ENCODE results near the gene UGCG. TPM values are rescaled to one million over a fixed set of nuclear protein-coding genes. Genes with fewer than 3 reads are reported as not detected.

UGCG gene
- polyA plus RNA-seq, 2 of the 4 experiments (the other 2 are of a cell fraction): 11.6 to 25.9 TPM

- Histone ChIP-seq H3K4me3 (no peak overlapping the region), H3K4me2 (no peak overlapping the region), H3K4me1 (no peaks in the 10 kb centered on the region), H3K27ac (no peak overlapping the region; a peak in 1 of 6 replicates), H3K9me3 (no peaks in the 10 kb centered on the region)
- TF ChIP-seq RAD21 (conservative IDR thresholded peaks at IDR 0.05 in 1 of 2, IDR thresholded peaks at IDR 0.05 in 1 of 2) (no peak), NR3C1 (IDR thresholded peaks at IDR 0.05) (no peak), EP300 (IDR thresholded peaks at IDR 0.05) (no peak), EHMT2 (IDR thresholded peaks at IDR 0.05; ENCODE audit: low read depth) (no peak)
- DNase-seq (ENCODE audit: low read depth in 1 of 2, low spot score in 1 of 2) (no peak), FAIRE-seq (no peak), ATAC-seq (no peak)
- ChIA-PET POLR2A (no interaction called here), CTCF (interaction anchor here (0.6 to 1.2 kb wide), 3 partner anchors 19 to 59 kb away, joined by 3 to 7 read pairs (median 3); no protein-coding TSS in a partner anchor)
- WGBS (ENCODE audit: missing lambda C conversion rate): 88% methylated on average over 5 of the region's 5 CpGs
These were observed 87.6 kb downstream of the UGCG start for GRCh38 chr9:111984086-111984802.

Small RNA genes lying within 50 kb of the gene (small RNA-seq; reads per million reads assigned to genes)
- 0 reads per million in 6 experiments for gene MIR4668

Other genes starting within 250 kb of the UGCG start
- gene GNG10, start 235.2 kb upstream of the UGCG start, polyA plus RNA-seq (2011; rRNA removed): 80.1 and 102 TPM in 2 replicates
- gene GNG10, start 235.2 kb upstream of the UGCG start, polyA plus RNA-seq (2017; fragmentation: RNase III; extraction: RNeasy Plus Mini Kit Qiagen cat#74134 plus additional on column Dnase treatment): 57.9 to 70.8 TPM (median 64.5 TPM) in 3 replicates
- not detected in 2 replicates for gene SHOC1, start 101.9 kb upstream of the UGCG start, polyA plus RNA-seq (2011; rRNA removed)
- gene SHOC1, start 101.9 kb upstream of the UGCG start, polyA plus RNA-seq (2017; fragmentation: RNase III; extraction: RNeasy Plus Mini Kit Qiagen cat#74134 plus additional on column Dnase treatment): not detected in 3 replicates